ENCODE data around the gene RALGDS.

RALGDS gene

DNA sequence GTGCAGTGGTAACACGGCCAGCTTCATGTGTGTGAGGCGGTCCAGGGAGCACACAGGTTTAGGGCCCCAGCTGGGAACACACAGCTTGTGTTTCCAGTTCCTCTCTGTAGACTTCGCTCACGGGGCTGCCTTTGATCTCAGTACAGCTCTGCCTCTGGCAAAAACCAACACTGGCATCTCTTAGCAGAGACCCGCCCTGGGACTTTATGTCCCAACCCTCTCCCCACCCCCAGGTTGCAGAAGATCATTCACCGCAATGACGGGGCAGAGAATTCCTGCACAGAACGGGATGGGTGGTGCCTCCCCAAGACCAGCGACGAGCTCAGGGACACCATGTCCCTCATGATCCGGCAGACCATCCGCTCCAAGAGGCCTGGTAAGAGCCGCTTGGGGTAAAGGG, 64.5 kb downstream of the RALGDS start (continued):
- TF ChIP-seq, protein P1, sequence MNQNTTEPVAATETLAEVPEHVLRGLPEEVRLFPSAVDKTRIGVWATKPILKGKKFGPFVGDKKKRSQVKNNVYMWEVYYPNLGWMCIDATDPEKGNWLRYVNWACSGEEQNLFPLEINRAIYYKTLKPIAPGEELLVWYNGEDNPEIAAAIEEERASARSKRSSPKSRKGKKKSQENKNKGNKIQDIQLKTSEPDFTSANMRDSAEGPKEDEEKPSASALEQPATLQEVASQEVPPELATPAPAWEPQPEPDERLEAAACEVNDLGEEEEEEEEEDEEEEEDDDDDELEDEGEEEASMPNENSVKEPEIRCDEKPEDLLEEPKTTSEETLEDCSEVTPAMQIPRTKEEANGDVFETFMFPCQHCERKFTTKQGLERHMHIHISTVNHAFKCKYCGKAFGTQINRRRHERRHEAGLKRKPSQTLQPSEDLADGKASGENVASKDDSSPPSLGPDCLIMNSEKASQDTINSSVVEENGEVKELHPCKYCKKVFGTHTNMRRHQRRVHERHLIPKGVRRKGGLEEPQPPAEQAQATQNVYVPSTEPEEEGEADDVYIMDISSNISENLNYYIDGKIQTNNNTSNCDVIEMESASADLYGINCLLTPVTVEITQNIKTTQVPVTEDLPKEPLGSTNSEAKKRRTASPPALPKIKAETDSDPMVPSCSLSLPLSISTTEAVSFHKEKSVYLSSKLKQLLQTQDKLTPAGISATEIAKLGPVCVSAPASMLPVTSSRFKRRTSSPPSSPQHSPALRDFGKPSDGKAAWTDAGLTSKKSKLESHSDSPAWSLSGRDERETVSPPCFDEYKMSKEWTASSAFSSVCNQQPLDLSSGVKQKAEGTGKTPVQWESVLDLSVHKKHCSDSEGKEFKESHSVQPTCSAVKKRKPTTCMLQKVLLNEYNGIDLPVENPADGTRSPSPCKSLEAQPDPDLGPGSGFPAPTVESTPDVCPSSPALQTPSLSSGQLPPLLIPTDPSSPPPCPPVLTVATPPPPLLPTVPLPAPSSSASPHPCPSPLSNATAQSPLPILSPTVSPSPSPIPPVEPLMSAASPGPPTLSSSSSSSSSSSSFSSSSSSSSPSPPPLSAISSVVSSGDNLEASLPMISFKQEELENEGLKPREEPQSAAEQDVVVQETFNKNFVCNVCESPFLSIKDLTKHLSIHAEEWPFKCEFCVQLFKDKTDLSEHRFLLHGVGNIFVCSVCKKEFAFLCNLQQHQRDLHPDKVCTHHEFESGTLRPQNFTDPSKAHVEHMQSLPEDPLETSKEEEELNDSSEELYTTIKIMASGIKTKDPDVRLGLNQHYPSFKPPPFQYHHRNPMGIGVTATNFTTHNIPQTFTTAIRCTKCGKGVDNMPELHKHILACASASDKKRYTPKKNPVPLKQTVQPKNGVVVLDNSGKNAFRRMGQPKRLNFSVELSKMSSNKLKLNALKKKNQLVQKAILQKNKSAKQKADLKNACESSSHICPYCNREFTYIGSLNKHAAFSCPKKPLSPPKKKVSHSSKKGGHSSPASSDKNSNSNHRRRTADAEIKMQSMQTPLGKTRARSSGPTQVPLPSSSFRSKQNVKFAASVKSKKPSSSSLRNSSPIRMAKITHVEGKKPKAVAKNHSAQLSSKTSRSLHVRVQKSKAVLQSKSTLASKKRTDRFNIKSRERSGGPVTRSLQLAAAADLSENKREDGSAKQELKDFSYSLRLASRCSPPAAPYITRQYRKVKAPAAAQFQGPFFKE (tag by site-specific recombination; IDR thresholded peaks at IDR 0.05; ENCODE audit: borderline replicate concordance) = no peak
- TF ChIP-seq ZNF223 (tag by site-specific recombination; IDR thresholded peaks at IDR 0.05) (no peak), RBAK (tag by site-specific recombination; IDR thresholded peaks at IDR 0.05) (no peak), ZNF354C (tag by site-specific recombination; IDR thresholded peaks at IDR 0.05; ENCODE audit: borderline replicate concordance, low read depth) (no peak), ZNF654 (tag by site-specific recombination; IDR thresholded peaks at IDR 0.05; ENCODE audit: low read depth) (no peak)
- TF ChIP-seq, protein P2, sequence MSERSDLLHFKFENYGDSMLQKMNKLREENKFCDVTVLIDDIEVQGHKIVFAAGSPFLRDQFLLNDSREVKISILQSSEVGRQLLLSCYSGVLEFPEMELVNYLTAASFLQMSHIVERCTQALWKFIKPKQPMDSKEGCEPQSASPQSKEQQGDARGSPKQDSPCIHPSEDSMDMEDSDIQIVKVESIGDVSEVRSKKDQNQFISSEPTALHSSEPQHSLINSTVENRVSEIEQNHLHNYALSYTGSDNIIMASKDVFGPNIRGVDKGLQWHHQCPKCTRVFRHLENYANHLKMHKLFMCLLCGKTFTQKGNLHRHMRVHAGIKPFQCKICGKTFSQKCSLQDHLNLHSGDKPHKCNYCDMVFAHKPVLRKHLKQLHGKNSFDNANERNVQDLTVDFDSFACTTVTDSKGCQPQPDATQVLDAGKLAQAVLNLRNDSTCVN (tag by site-specific recombination; optimal IDR thresholded peaks at IDR 0.05) = no peak

DNA sequence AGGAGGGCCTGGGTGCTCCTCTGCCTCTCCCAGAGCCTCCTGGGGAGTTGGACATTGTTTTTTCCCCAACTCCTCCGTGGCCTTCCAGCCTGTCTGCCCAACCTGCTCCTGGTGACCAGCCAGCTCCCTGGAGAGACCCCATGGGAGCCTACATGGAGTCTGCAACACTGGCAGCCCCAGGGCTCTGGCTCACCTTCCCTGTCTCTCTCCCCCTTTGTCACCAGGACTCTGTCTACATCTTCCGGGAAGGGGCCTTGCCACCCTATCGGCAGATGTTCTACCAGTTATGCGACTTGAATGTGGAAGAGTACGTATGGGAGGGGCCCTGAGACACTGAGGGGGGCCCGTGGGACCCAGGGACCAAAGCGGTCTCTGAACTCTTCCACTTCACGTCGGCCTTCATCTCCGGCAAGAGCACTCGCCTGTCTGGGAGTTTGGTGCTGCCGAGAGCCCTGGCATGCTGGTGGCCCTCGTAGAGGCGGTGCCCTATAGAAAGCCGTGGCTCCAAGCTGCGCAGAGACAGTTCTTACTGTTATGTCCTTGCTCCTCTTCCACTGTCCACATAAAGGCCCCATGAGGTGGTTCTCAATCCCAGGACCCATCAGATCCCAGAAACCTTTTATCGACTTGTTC, 65.1 kb downstream of the RALGDS start:
- ChIA-PET CTCF (interaction anchor here (1.4 to 2.8 kb wide), 3 partner anchors 34 to 92 kb away, joined by 4 to 11 read pairs (median 7); no protein-coding TSS in a partner anchor), POLR2A (interaction anchor here (0.5 kb wide), 1 partner anchor 111 kb away, joined by 7 read pairs; no protein-coding TSS in a partner anchor)
- H3K4me1 ChIP-seq (ENCODE audit: control insufficient read depth, insufficient read depth, low read length) = peaks cover 6% of the 10 kb centered on the region; the same call in 1 of the 2 replicates
- no peaks in the 10 kb centered on the region for H3K9me3 ChIP-seq (ENCODE audit: control insufficient read depth, insufficient read depth, low read depth, low read length)
- H3K27ac ChIP-seq (ENCODE audit: extremely low read depth, low read depth, low read length) = no peak overlapping the region
- TF ChIP-seq ZIC2 (tag by site-specific recombination; IDR thresholded peaks at IDR 0.05) = 0 out of 2 replicates have a peak, but pooled peaks have one; percentile 10
- TF ChIP-seq, protein P3, sequence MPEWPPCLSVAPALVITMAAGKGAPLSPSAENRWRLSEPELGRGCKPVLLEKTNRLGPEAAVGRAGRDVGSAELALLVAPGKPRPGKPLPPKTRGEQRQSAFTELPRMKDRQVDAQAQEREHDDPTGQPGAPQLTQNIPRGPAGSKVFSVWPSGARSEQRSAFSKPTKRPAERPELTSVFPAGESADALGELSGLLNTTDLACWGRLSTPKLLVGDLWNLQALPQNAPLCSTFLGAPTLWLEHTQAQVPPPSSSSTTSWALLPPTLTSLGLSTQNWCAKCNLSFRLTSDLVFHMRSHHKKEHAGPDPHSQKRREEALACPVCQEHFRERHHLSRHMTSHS (tag by site-specific recombination; IDR thresholded peaks at IDR 0.05) = no peak
- H3K4me3 ChIP-seq (ENCODE audit: low read depth, low read length) = no peak overlapping the region
- peaks cover 0 to 72% of the 10 kb centered on the region in 2 experiments; a peak in 2 of 3 replicates for H3K36me3 ChIP-seq (ENCODE audit: control insufficient read depth in 2 of 2, insufficient read depth in 1 of 2, low read length in 2 of 2)

DNA sequence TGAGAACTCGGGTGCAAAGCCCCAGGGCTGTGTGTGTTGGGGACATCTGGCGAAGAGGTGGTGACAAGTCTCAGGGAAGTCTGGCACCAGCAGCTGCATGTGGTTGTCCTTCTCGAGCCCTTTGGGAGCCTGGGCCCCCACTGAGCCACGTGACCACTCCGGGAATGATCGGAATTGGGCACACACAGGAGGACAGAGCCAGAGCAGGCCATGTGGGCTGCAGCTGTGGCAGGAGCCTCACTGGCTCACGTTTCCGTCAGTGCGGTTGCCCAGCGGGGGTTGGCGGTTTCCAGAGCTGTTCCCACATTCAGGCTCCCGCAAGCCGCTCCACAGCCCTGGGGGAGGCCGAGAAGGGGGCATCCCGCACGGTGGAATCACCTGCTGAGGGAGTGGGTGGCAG, 66.1 kb downstream of the RALGDS start:
- Histone ChIP-seq H3K4me3 (ENCODE audit: low read depth, low read length) (no peak overlapping the region), H3K4me1 (ENCODE audit: control insufficient read depth, insufficient read depth, low read length) (peaks cover 4% of the 10 kb centered on the region; the same call in 1 of the 2 replicates), H3K27ac (ENCODE audit: extremely low read depth, low read depth, low read length) (no peak overlapping the region), H3K36me3 (ENCODE audit: control insufficient read depth in 2 of 2, insufficient read depth in 1 of 2, low read length in 2 of 2) (peaks cover 0 to 81% of the 10 kb centered on the region in 2 experiments; a peak in 2 of 3 replicates), H3K9me3 (ENCODE audit: control insufficient read depth, insufficient read depth, low read depth, low read length) (no peaks in the 10 kb centered on the region)
- POLR2A ChIA-PET = no interaction called here
- TF ChIP-seq ZIC2 (tag by site-specific recombination; IDR thresholded peaks at IDR 0.05) = peak; percentile 71
- TF ChIP-seq SALL2 (tag by site-specific recombination; IDR thresholded peaks at IDR 0.05; ENCODE audit: borderline replicate concordance) = no peak
- TF ChIP-seq ZNF768 (tag by site-specific recombination; IDR thresholded peaks at IDR 0.05) = no peak
- CTCF ChIA-PET = interaction anchor here (0.6 to 1.1 kb wide), 2 partner anchors 32 to 93 kb away, joined by 3 read pairs; no protein-coding TSS in a partner anchor
